ENCODE data around the gene NOL4L.
A peak's percentile ranks its signal among the peaks of the same experiment; 100 is the strongest.
"Not testable (repeated sequence)": the region's sequence is repeated elsewhere in the genome, so short reads cannot be mapped to it uniquely, and the experiment has no call there.

Gene NOL4L

DNA sequence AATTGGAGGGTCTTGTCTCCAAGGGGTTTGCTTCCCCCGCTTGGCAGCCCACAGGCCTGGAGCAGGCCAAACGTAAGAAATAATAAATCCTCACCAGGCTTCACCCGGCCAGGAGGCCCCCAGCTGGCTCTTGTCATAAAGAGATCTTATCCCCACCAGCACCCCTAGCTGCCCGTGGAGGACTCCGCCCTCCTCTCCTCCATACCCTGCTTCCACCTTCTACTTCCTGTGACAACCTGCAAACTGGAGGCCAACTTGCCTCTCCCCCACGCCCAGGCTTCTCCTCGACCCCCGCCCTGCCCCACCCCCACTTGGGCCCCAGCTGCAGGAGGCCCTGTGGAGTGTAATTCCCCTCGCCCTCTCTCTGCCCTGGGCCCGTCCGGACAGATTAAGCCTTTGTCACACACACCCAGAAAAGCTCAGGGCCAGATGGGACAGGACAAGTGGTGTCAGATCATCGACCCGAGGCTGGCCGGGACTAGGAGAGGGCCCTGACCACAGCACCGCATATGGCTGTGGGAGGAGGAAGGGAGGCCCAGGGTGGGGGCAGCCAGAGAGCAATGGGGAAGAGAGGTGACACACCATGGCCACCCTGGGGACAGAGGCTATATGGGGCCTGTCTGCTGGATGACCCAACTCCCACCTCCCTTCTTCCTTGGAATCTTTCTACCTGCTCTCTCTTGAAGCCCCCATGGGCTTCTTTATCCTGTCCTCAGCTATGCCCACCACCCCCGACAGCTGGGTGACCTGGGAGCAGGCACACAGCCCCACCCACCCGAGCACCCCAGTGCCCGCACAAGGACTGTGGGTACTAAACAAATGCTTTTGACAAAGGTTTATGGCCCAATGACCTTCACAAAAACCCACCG, 3.9 kb downstream of the NOL4L start:
- DNase-seq (ENCODE audit: low read depth, low spot score), result peak; percentile 25
- H3K4me3 ChIP-seq (ENCODE audit: low read length), result no peak overlapping the region

DNA sequence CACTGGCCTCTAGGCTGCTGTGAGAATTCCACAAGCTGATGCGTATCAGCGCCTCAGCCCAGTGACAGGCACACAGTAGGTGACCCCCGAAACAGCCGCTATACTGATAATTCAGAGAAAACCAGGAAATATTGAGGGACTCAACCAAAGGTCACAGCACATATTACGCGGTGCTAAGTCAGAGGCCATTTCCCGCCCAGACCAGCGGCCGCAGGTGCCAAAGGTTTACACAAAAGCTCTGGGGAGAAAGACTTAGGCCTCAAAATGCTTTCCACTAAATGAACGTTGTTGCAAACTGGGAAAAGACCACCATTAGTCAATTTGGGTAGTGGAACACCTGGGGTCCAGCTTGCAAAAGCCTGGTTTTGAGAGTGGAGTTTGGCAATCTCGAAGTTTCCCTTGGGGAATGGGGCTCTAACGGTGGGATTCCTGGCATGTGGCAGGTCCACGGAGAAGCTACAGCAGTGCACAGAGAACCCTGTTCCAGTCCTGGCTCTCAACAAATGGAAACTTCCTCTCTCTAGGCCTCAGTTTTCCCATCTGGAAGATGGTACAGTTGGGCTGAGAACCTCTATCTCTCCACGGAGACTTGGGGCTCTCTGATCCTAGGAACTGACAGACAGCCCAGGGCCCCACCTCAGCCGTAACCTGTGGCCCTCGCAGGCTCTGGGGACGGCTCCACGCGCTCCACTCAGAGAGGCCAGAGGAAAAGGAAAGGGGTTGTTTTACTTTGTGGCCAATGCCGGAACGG, 4.7 kb downstream of the NOL4L start:
- DNase-seq (ENCODE audit: low read depth, low spot score), result no peak
- no peak overlapping the region for H3K4me3 ChIP-seq (ENCODE audit: low read length)

DNA sequence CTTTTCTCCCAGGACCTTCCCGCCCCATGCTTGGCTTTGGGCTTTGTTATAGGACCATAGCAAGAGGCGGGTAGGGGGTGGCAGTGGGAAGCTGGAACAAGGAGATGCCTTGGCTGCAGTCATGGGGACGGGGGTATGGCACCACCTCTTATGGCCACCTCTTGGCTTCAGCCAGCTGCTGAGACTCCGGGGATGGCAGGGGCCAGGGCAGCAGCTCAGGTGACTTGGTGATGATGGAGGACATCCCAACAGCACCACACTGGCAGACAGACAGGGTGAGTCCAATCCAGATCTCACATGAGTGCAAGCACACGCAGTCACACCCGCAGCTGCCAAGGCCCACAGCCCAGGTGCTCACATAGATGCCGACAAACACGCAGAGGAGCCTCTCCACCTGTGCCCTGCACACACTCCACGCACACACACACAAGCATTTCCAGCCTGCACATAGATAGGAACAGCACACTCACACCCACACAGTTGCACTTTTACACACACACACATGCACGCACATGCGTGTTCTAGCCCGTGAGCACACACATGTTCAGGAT, 6.2 kb downstream of the NOL4L start:
- no peak for DNase-seq (ENCODE audit: low read depth, low spot score)
- H3K4me3 ChIP-seq (ENCODE audit: low read length), result no peak overlapping the region

DNA sequence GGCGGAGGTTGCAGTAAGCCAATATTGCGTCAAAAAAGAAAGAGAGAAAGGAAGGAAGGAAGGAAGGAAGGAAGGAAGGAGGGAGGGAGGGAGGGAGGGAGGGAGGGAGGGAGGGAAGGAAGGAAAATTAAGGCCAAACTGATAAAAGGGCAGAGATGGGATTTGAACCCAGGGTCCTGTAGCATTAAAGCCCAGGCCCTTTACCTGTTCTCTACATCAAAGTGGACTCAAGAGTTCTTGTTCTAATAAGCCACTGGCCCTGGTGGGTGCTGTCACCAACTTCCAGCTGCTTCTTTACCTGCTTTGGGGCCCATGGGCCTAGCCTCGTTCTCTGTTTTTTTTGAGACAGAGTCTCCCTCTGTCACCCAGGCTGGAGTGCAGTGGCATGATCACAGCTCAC, 7.1 kb downstream of the NOL4L start:
- DNase-seq (ENCODE audit: low read depth, low spot score); H3K4me3 ChIP-seq (ENCODE audit: low read length): not testable (repeated sequence)

- DNase-seq (ENCODE audit: low read depth, low spot score), result no peak
- no peak overlapping the region for H3K4me3 ChIP-seq (ENCODE audit: low read length)
Measured at GRCh38 chr20:32577657-32578056, 7.5 kb downstream of the NOL4L start.

GRCh38 chr20:32577023-32577422, 8.1 kb downstream of the NOL4L start:
- no peak for DNase-seq (ENCODE audit: low read depth, low spot score)
- H3K4me3 ChIP-seq (ENCODE audit: low read length), result no peak overlapping the region

DNA sequence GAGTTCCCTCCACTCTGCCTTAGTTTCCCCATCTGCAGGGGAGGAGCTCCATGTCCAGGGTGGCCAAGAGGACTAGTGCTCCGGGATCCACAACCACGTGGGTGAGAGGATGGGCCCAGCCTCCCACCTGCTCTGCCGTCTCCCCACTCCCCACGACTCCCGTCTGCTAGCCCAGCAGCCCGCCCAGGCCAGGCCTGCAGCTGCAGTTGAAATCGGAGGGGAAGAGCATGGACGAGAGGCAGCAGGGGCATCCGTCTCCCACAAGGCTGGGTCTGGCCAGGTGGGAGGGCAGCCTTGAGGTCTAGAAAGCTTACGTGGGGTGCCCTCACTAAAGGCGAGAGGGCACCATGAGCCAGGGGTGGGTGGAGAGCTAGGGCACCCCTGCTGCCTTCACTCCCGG, 8.6 kb downstream of the NOL4L start:
- no peak overlapping the region for H3K4me3 ChIP-seq (ENCODE audit: low read length)
- no peak for DNase-seq (ENCODE audit: low read depth, low spot score)

DNA sequence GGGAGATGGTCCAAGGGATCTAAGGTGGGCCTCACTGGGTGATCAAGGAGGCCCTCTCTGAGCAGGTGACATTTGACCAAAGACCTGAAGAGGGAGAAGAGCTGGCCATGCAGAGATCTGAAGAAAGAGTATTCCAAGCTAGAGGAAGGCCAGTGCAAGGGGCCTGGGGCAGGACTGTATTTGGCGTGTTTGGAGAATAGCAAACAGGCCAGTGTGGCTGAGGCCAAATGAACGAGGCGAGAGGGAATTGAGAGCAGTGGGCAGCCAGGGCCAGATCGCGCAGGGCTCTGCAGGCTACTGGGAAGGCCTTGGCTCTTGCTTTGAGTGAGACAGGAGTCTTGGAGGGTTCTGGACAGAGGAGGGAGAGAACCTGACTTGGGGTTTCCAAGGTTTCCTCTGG, 9.3 kb downstream of the NOL4L start:
- DNase-seq (ENCODE audit: low read depth, low spot score), result no peak
- no peak overlapping the region for H3K4me3 ChIP-seq (ENCODE audit: low read length)

DNA sequence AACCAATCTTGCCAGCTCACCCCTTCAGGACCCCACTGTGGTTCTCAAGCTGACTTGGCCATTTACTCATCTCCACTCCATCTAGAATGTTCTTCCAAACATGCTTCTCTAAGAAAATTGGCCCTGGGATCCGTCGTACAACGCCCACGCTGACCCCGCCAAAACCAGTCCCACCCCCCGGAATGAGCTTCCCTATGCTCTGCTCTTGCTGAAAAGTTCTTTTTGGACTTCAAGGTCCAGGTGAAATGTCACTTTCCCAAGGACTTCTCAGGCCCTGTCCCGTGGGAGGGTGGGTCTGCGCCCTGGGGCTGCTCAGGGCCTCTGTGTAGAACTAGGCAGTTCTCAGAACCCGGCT, 9.9 kb downstream of the NOL4L start:
- no peak overlapping the region for H3K4me3 ChIP-seq (ENCODE audit: low read length)
- DNase-seq (ENCODE audit: low read depth, low spot score), result no peak

- DNase-seq (ENCODE audit: low read depth, low spot score), result no peak
- H3K4me3 ChIP-seq (ENCODE audit: low read length), result no peak overlapping the region
Measured at GRCh38 chr20:32574296-32575226, 10.6 kb downstream of the NOL4L start.

DNA sequence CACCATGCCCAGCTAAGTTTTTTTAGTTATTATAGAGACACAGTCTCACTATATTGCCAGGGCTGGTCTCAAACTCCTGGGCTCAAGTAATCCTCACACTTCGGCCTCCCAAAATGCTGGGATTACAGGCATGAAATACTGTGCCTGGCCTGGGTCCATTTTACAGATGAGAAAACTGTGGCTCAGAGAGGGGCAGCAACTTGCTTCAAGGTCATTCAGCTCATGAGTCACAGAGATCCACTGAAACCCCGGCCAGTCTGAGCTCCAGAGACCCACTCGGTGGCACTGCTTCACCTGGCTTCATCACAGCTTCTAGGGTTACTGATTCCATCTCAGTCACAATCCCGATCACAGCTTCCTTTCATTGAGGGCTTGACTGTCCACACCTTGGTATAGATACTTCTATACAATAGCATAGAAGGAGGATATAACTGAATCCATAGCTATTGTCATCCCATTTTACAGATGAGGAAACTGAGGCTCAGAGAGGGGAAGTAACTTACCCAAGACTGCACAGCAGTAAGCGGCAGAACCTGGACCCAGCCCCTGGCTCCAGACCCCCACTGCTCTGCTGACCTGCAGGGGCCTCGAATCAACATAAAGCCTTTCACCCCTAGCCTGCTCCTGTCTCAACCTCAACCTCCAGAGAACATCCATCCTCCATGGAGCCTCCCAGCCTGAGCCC, 11.8 kb downstream of the NOL4L start:
- no peak overlapping the region for H3K4me3 ChIP-seq (ENCODE audit: low read length)
- DNase-seq (ENCODE audit: low read depth, low spot score), result no peak

- no peak overlapping the region for H3K4me3 ChIP-seq (ENCODE audit: low read length)
- DNase-seq (ENCODE audit: low read depth, low spot score), result no peak
Measured at GRCh38 chr20:32572271-32572968, 12.7 kb downstream of the NOL4L start.

GRCh38 chr20:32571566-32571965, 13.6 kb downstream of the NOL4L start:
- H3K4me3 ChIP-seq (ENCODE audit: low read length), result no peak overlapping the region
- no peak for DNase-seq (ENCODE audit: low read depth, low spot score)

- no peak overlapping the region for H3K4me3 ChIP-seq (ENCODE audit: low read length)
- DNase-seq (ENCODE audit: low read depth, low spot score), result no peak
Measured at GRCh38 chr20:32570401-32571190, 14.5 kb downstream of the NOL4L start.

GRCh38 chr20:32569380-32570305, 15.5 kb downstream of the NOL4L start:
- H3K4me3 ChIP-seq (ENCODE audit: low read length), result no peak overlapping the region
- DNase-seq (ENCODE audit: low read depth, low spot score), result no peak

DNA sequence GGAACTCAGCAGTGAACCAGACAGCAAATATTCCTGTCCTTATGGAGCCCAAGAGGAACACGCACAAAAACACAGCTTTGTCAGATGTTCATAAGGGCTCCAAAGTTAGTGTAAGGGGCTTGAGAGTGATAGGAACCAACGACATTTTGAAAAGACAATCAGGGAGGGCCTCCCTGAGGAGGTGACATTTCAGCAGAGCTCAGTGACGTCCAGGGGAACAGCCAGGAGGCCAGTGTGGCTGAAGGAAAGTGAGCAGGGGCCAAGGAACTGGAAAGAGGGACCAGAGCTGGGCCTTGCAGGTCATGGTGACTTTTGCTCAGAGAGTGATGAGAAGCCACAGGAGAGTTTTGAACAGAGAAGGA, 16.1 kb downstream of the NOL4L start:
- DNase-seq (ENCODE audit: low read depth, low spot score), result no peak
- H3K4me3 ChIP-seq (ENCODE audit: low read length), result no peak overlapping the region
